ENCODE data around the gene B3GAT3.
A peak's percentile ranks its signal among the peaks of the same experiment; 100 is the strongest.

The B3GAT3 gene

DNA sequence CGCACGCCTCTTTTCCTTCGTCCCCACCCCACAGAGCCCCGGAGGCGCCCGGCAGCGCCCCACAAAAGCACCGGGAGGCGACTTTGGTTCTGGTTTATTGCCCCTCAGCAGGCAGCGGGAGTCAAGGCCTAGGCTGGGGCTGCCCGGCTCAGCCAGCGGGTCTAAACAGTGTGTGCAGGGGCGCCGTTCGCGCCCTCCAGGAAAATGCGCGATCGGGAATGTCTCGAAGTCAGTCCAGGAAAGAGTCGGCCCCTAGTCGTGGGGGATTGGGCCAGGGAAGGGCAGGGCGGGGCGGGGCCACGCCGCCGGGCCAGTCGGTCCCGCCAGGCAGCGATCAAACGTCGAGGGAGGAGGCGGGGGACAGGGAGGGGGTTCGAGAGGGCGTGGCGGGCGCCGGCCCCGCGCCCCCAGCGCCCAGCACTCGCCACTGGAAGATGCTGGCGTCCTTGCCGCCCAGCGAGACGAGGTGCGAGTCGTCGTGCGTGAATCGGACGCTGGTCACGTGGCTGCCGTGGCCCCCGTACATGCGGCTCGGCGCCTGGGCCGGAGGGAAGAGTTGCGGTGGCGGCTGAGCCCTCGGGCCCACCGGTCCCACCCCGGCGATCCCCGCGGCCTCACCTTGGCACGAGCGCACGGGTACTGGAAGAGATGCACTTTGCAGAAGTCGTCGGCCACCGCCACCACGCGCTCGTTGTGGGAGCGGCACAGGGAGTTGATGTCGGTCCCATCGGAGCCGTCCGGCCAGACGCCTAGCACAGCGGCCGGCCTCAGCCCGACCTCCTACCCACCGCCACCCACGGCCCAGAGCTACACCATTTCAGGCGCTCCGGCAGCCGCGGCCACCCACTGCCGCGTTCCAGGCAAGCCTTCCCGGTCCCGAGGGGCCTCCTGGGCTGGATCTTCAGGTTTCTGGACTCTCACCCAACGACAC lies 19.4 kb downstream of the B3GAT3 start:
- Mint-ChIP-seq H3K36me3 (ENCODE audit: low read depth) (peaks cover 56% of the 10 kb centered on the region), H3K9me3 (no peaks in the 10 kb centered on the region), H3K4me1 (ENCODE audit: low read depth) (peaks cover 43% of the 10 kb centered on the region), H3K27me3 (ENCODE audit: low read depth) (no peaks in the 10 kb centered on the region), H3K4me3 (peak overlapping the region; percentile 89), H3K27ac (peak overlapping the region; percentile 88)

DNA sequence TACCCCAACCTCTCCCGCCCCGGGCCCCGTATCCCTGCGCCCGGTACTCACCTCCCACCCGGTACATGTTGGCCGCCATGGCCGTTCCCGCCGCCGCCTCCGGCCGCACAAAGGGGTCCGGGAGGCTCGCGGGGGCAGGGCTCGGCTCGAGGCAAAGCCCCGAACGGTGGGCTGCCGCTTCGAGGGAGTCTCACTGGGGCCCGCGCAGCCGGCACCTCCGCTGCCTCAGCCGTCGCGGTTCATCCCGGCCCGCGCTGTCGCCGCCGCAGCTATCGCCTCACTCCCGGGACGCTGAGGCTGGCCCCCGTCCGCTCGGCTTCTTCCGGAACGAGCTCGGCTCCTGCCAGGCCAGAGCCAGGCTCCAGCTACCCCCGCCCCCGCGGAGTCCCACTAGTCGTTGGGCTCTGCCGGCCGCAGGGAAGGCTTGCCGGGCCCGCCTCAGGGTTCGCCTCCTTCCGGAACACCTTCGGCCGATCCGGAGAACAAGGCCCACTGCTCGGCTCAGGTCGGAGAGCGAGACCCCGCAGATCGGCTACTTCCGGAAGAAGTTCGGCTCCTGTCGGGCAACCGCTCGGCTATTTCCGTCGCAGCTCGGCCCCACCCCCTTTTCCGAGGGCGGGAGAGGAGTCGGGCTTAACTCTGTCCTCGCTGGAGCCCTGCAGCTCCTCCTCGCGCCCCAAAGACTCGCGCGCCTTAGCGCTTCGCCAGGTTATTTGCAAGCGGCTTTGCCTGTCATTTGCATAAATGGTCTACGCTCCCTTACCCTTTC lies 20.2 kb downstream of the B3GAT3 start, which contains the start of gene MTA2:
MTA2 (minus strand) TSS at position 494 of the 769 bp plus-strand sequence; CDS start at position 79, 415 bp downstream.
- peak within 1 kb of the TSS; percentile 89 for H3K4me3 Mint-ChIP-seq
- peaks cover 44% of the 10 kb centered on the region for H3K4me1 Mint-ChIP-seq (ENCODE audit: low read depth)
- peaks cover 59% of the 10 kb centered on the region for H3K36me3 Mint-ChIP-seq (ENCODE audit: low read depth)
- H3K27me3 Mint-ChIP-seq (ENCODE audit: low read depth) = no peaks in the 10 kb centered on the region
- peak within 1 kb of the TSS; percentile 88 for H3K27ac Mint-ChIP-seq
- H3K9me3 Mint-ChIP-seq = no peaks in the 10 kb centered on the region

DNA sequence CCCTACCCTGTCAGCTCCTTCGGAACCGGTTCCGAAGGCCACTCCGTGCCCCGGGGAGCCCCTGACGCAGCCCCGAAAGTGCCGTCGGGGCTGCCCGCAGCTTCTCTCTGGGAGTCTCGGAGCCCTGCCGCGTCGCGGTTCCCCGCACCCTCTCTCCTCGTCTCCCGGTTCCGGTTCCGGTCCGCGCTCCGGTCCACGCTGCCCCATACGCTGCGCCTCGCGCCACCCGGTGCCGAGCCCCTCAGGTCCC lies 20.7 kb downstream of the B3GAT3 start:
- no peaks in the 10 kb centered on the region for H3K27me3 Mint-ChIP-seq (ENCODE audit: low read depth)
- no peaks in the 10 kb centered on the region for H3K9me3 Mint-ChIP-seq
- peak overlapping the region; percentile 88 for H3K27ac Mint-ChIP-seq
- H3K4me1 Mint-ChIP-seq (ENCODE audit: low read depth) = peaks cover 42% of the 10 kb centered on the region
- H3K4me3 Mint-ChIP-seq = peak overlapping the region; percentile 89
- H3K36me3 Mint-ChIP-seq (ENCODE audit: low read depth) = peaks cover 61% of the 10 kb centered on the region

DNA sequence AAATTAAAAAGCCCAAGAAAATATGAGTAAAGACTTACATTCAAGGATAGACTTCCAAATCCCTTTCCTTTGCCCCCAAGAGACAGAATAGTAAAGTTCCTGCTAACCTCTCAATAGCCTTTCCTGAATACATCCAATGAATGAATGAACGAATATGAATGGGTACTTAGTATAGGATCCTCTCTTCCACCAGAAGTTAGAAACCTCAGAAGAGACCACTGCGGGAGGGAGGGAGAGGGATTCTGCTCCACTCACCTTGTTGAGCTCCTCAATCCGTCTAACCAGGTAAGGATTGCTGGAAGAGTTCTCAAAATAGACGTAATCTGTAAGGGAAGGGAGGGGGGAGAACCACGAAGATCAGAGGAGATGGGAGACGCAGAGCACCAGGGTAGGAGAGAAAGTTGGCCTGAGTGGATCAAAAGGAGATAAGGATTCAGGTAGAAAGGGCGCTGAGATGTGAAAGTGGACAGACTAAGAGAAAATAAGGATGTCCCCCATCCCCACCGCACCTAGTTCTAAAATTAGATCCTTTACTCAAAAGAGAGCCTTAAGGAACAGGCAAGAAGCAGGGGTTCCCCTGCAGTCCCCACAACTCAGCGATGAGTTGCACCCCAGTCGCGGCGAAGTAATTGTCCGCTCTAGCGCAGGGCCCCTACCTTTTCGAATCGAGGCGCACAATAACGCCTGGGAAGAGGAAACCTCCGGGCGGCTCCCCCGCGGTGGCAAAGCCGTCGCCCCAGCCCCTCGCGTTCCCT lies 21.2 kb downstream of the B3GAT3 start:
- H3K27me3 Mint-ChIP-seq (ENCODE audit: low read depth) = no peaks in the 10 kb centered on the region
- peaks cover 42% of the 10 kb centered on the region for H3K4me1 Mint-ChIP-seq (ENCODE audit: low read depth)
- H3K27ac Mint-ChIP-seq = peak overlapping the region; percentile 88
- H3K4me3 Mint-ChIP-seq = peak overlapping the region; percentile 89
- H3K36me3 Mint-ChIP-seq (ENCODE audit: low read depth) = peaks cover 61% of the 10 kb centered on the region
- H3K9me3 Mint-ChIP-seq = no peaks in the 10 kb centered on the region

DNA sequence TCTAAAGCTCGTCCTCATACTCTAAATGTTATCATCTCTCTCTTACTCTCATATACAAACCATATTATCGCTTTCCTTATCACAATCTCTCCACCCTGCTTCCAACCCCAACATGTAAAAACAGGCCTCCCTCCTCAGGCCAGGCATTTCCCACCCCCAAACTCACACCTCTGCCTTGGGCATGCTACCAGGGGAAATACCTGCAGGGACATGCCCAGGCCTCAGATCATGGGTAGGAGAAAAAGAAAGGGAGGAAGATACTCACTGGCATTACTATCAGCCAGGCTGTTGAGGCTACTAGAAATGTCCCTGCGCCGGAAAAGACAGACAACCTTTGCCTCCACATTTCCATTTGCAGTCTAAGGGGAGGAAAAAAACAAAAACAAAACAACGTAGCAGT lies 21.9 kb downstream of the B3GAT3 start:
- Mint-ChIP-seq H3K9me3 (no peaks in the 10 kb centered on the region), H3K27ac (peak overlapping the region; percentile 88), H3K4me1 (ENCODE audit: low read depth) (peaks cover 41% of the 10 kb centered on the region), H3K27me3 (ENCODE audit: low read depth) (no peaks in the 10 kb centered on the region), H3K4me3 (peak overlapping the region; percentile 89), H3K36me3 (ENCODE audit: low read depth) (peaks cover 61% of the 10 kb centered on the region)

DNA sequence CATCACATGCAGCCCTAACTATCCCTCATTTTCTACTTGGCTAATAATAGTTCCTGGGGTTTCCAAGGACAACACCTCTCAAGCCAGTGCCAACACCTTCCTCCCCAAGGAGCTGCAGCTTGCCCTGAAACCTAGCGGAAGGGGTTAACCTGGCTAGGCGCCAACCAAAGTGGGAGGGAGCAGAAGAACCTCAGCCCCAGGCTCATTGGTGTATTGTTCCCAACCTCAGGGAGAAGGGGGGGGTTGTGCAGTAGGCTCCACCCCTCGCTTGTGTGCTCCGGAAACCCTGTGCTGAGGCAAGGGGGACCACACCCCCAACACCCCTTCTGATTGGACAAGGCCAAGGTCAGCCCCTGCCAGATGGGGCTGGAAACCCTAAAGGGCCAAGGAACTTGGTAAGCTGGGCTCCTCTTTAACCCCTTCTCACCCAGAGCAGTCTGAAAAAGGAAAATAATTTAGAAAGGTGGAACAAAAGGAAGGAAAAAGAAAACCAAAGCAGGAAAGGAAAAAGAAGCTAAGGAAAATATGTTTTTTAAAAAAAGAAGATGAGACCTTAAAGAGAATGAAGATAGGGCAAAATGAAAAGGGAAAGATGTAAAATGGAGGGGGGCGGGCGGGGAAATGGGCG lies 22.6 kb downstream of the B3GAT3 start:
- Mint-ChIP-seq H3K4me1 (ENCODE audit: low read depth) (peaks cover 44% of the 10 kb centered on the region), H3K9me3 (no peaks in the 10 kb centered on the region), H3K27ac (peak overlapping the region; percentile 89), H3K27me3 (ENCODE audit: low read depth) (no peaks in the 10 kb centered on the region), H3K36me3 (ENCODE audit: low read depth) (peaks cover 66% of the 10 kb centered on the region), H3K4me3 (peak overlapping the region; percentile 89)

DNA sequence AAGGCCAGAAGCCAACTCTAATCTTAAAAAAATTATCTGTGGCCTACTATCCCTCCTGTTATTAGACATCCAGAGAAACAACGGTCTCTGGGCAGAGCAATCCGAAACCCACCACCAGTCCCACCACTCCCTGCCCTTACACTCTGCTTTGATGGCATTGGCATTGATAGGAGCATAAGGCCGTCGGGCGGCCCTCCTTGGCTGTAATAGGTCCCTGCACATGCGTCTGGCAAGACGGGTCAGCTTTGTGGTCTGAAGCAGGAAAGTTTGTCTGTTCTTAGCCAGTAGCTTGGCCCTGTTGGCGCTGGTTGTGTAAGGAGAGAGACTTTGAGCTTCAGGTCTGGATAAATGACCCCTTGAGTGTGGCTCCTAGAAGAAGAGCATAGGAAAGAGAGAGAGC lies 26.7 kb downstream of the B3GAT3 start:
- no peaks in the 10 kb centered on the region for H3K27me3 Mint-ChIP-seq (ENCODE audit: low read depth)
- peaks cover 52% of the 10 kb centered on the region for H3K4me1 Mint-ChIP-seq (ENCODE audit: low read depth)
- peak overlapping the region; percentile 8 for H3K27ac Mint-ChIP-seq
- H3K9me3 Mint-ChIP-seq = no peaks in the 10 kb centered on the region
- no peak overlapping the region for H3K4me3 Mint-ChIP-seq
- H3K36me3 Mint-ChIP-seq (ENCODE audit: low read depth) = peaks cover 63% of the 10 kb centered on the region

DNA sequence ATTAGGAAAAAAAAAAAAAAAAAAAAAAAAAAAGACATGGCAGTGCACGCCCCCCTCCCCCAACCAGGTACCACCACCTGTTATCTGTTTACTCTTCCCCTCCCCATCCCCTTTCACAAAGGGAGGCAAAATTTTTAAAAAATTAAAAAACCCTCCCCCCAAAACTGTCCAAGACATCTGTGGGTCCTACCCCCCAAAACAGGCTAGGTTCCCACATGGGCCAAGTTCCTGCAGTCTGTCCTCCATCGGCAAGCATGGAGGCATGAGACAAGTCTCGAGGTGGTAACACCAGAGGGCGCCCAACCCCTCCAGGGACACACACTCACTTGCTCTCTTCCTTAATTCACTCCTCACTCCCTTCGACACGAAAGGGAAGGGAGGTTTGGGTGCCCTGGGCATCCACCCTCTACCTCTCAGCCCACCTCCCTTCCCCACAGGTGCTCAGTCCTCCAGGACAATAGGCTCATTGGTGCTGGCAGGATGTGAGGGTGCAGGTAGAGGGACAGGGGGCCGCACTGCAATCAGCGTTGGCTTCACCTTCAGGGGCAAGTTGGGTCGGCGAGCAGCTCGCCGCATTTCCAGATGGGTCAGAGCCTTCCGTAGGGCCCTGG lies 28.2 kb downstream of the B3GAT3 start:
- peak overlapping the region; percentile 86 for H3K4me3 Mint-ChIP-seq
- H3K9me3 Mint-ChIP-seq = no peaks in the 10 kb centered on the region
- no peaks in the 10 kb centered on the region for H3K27me3 Mint-ChIP-seq (ENCODE audit: low read depth)
- peaks cover 43% of the 10 kb centered on the region for H3K4me1 Mint-ChIP-seq (ENCODE audit: low read depth)
- H3K36me3 Mint-ChIP-seq (ENCODE audit: low read depth) = peaks cover 47% of the 10 kb centered on the region
- peak overlapping the region; percentile 96 for H3K27ac Mint-ChIP-seq

DNA sequence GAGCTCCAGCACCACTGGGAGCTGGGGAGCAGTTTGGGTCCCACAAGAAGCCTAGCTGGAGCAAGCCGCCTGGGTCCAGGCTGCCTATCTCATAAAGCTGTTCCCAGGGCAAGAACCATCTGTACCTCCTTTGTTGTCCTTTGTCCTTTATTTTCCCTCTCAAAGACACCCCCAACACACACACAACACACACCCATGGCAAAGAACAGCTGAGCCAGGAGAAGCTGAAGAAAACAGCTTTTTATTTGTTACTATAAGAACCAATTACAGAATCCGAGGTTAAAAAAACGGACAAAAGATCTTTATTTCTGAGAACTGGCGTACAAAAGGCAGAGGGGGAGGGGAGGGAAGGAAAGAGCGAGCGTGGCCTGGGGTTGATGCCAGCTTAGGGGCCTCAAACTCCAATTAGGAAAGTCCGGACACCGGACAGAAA lies 28.8 kb downstream of the B3GAT3 start:
- Mint-ChIP-seq H3K4me1 (ENCODE audit: low read depth) (peaks cover 39% of the 10 kb centered on the region), H3K27ac (peak overlapping the region; percentile 98), H3K9me3 (no peaks in the 10 kb centered on the region), H3K36me3 (ENCODE audit: low read depth) (peaks cover 43% of the 10 kb centered on the region), H3K4me3 (peak overlapping the region; percentile 36), H3K27me3 (ENCODE audit: low read depth) (no peaks in the 10 kb centered on the region)

DNA sequence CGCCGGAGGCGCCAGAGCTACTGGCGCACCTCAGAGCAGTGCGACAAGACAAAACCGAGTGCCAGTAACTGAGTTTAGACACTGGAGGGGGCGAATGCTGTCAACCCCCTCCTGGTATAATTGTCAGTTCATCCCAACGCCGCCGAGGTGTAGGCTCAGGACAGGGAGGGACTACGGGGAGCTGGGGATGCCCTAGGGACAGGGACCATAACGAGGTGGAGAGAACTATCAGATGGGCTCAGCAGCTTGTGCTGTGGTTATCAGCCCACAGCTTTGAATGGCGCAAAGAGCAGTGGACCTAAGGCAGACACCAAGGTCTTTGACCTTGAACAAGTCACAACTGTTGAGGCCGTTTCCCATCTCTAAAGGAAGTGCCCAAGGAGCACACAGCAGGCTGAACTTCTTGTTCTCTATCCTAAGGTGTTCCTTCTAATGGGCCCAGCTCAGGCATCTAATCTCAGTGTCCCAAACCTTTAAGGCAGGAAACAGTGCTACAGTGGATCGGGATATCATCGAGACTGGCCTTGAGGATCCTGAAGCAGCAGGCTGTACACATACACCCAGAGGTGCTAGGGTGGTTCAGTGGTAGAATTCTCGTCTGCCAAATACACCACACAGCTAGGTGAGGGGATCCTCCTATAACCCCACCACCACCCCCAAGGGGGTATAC lies 29.5 kb downstream of the B3GAT3 start:
- peak overlapping the region; percentile 98 for H3K27ac Mint-ChIP-seq
- H3K4me3 Mint-ChIP-seq = peak overlapping the region; percentile 99
- no peaks in the 10 kb centered on the region for H3K9me3 Mint-ChIP-seq
- H3K36me3 Mint-ChIP-seq (ENCODE audit: low read depth) = peaks cover 40% of the 10 kb centered on the region
- no peaks in the 10 kb centered on the region for H3K27me3 Mint-ChIP-seq (ENCODE audit: low read depth)
- peaks cover 37% of the 10 kb centered on the region for H3K4me1 Mint-ChIP-seq (ENCODE audit: low read depth)

DNA sequence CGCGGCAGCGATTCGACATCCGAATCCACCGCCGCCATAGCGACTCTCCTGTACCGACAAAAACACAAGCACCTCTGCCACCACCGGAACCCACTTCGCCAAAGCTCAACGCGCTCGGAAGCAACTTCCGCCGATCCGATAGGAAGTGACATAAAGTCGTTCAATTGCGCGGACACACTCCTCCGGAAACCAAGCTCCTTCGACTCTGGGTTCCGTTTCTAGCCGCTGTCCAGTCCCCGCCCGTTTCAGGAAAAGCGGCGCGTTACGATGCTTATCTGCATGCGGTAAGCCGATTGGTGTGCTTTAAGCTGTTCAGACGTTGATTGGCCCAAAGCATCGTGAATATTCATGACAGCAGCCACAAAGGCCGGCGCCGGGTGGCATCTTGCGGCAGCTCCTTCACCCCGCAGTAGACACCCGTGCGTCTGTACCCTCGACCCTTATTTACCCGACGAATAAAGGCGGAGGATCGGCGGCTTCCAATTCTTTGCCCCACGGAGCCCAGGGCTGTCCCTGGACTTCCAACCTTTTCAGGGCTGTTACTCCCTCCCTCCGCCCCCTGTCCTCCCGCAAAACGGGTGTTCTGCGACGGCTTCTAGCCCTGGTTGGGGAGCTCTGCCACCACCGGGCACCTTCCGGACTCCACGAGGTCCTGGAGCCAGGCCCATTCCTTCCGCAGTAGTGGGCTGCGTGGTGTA lies 30.2 kb downstream of the B3GAT3 start, which contains the start of gene TUT1:
TUT1 (minus strand) TSS at position 76 of the 698 bp plus-strand sequence; CDS start at position 38, 38 bp downstream.
- Mint-ChIP-seq H3K36me3 (ENCODE audit: low read depth) (peaks cover 35% of the 10 kb centered on the region), H3K27ac (peak within 1 kb of the TSS; percentile 98), H3K4me3 (peak within 1 kb of the TSS; percentile 99), H3K9me3 (no peaks in the 10 kb centered on the region), H3K27me3 (ENCODE audit: low read depth) (no peaks in the 10 kb centered on the region), H3K4me1 (ENCODE audit: low read depth) (peaks cover 35% of the 10 kb centered on the region)

DNA sequence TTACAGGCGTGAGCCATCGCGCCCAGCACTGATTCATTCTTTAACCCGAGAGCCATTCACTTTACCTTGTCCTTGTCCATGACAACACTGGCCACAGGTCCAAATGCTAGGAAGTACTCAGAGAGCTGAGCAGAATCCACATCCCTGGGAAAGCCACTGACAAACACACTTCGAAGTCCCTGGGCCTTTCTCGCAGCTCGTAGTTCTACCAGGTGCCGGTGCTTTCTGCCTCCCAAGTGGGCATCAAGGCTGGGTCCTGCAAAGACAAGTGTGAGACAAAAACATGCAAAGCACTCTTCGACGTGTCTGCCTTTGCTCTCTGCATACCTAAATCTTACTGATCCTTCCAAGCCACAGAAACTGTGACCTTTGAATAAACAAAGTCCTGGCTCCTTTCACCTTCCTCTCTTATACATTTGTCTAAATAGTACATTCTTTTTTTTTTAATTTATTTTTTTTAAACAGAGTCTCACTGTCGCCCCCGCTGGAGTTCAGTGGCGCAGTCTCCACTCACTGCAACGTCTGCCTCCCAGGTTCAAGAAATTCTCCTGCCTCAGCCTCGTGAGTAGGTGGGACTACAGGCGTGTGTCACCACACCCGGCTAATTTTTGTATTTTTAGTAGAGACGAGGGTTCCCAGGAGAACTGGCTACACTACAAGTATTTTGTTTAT lies 32.7 kb downstream of the B3GAT3 start:
- H3K4me1 Mint-ChIP-seq (ENCODE audit: low read depth) = peaks cover 31% of the 10 kb centered on the region
- H3K36me3 Mint-ChIP-seq (ENCODE audit: low read depth) = peaks cover 19% of the 10 kb centered on the region

More for the DNA sequence above, 32.7 kb downstream of the B3GAT3 start:
- peak overlapping the region; percentile 99 for H3K4me3 Mint-ChIP-seq
- H3K9me3 Mint-ChIP-seq = no peaks in the 10 kb centered on the region
- peak overlapping the region; percentile 45 for H3K27ac Mint-ChIP-seq
- no peaks in the 10 kb centered on the region for H3K27me3 Mint-ChIP-seq (ENCODE audit: low read depth)
